Activated T-cell treated with anti-CD3 and anti-CD28 coated beads, Interleukin-2, amount 50 U/mL, for 72 hours (primary cell): Measurements from ENCODE around the gene LIMD2. TPM values are rescaled to one million over a fixed set of nuclear protein-coding genes. Genes with fewer than 3 reads are reported as not detected.
A peak's percentile ranks its signal among the peaks of the same experiment; 100 is the strongest.

Source experiments
- ATAC-seq, 2 donors: fragments of 150-1000 bp; cut with Tn5 transposase; replicated peaks in 1 of 2; 2 replicates each; pipeline ENCODE4 v1.10.0; 2021; ENCODE audit warnings: moderate library complexity in 2 of 2, mild to moderate bottlenecking in 1 of 2
- DNase-seq, 2 donors: peaks; one replicate each; pipeline ENCODE4 v3.0.0; 2021 to 2022; ENCODE audit warnings: mixed read lengths in 1 of 2
- H3K27ac Mint-ChIP-seq: one replicate; pipeline ENCODE4 v1.8.0; 2022; ENCODE audit warnings: mild to moderate bottlenecking, moderate library complexity, mixed read lengths
- H3K27me3 Mint-ChIP-seq: one replicate; pipeline ENCODE4 v1.8.0; 2022; ENCODE audit warnings: low read depth, mixed read lengths
- H3K36me3 Mint-ChIP-seq, 2 donors: one replicate each; pipeline ENCODE4 v1.8.0; 2022; ENCODE audit warnings: mixed read lengths in 2 of 2, mild to moderate bottlenecking in 1 of 2; ENCODE audit not compliant: insufficient read depth in 2 of 2
- H3K4me1 Mint-ChIP-seq: one replicate; pipeline ENCODE4 v1.8.0; 2022; ENCODE audit warnings: low read depth, mixed read lengths
- H3K4me3 Mint-ChIP-seq, 2 donors: one replicate each; pipeline ENCODE4 v1.8.0; 2022; ENCODE audit warnings: mild to moderate bottlenecking in 2 of 2, mixed read lengths in 2 of 2, moderate library complexity in 2 of 2
- H3K9me3 Mint-ChIP-seq, 2 donors: one replicate each; pipeline ENCODE4 v1.8.0; 2022; ENCODE audit warnings: mixed read lengths in 2 of 2
- total RNA-seq, 2 donors: library from RNA; stranded (reverse); gene quantifications; one replicate each; pipeline ENCODE4 v1.2.3, GENCODE V29; 2022

LIMD2 gene
- total RNA-seq, 2 donors from 2014 or later, result 227 to 324 TPM

- DNase-seq (no peak), ATAC-seq (no peak)
- Mint-ChIP-seq H3K4me3 (peak overlapping the region; percentile 22 to 75), H3K36me3 (peaks cover 10 to 15% of the 10 kb centered on the region in 2 donors), H3K27ac (peak overlapping the region; percentile 97), H3K4me1 (peaks cover 81% of the 10 kb centered on the region), H3K27me3 (no peaks in the 10 kb centered on the region), H3K9me3 (no peaks in the 10 kb centered on the region)
Measured at GRCh38 chr17:63706336-63707082, 6.6 kb upstream of the LIMD2 start.

GRCh38 chr17:63705657-63706056 lies 5.7 kb upstream of the LIMD2 start:
- Mint-ChIP-seq H3K27me3 (no peaks in the 10 kb centered on the region), H3K9me3 (no peaks in the 10 kb centered on the region), H3K36me3 (peaks cover 10 to 18% of the 10 kb centered on the region in 2 donors), H3K27ac (peak overlapping the region; percentile 32), H3K4me1 (peaks cover 85% of the 10 kb centered on the region), H3K4me3 (peak overlapping the region in 1 of 2 donors; percentile 22)
- ATAC-seq (no peak), DNase-seq (no peak)

GRCh38 chr17:63704836-63705235 lies 4.9 kb upstream of the LIMD2 start:
- ATAC-seq (no peak), DNase-seq (no peak)
- no peaks in the 10 kb centered on the region for H3K27me3 Mint-ChIP-seq
- H3K4me1 Mint-ChIP-seq, result peaks cover 79% of the 10 kb centered on the region
- H3K4me3 Mint-ChIP-seq, result no peak overlapping the region
- H3K9me3 Mint-ChIP-seq, result no peaks in the 10 kb centered on the region
- no peak overlapping the region for H3K27ac Mint-ChIP-seq
- H3K36me3 Mint-ChIP-seq, result peaks cover 10 to 17% of the 10 kb centered on the region in 2 donors

- peaks cover 73% of the 10 kb centered on the region for H3K4me1 Mint-ChIP-seq
Measured at GRCh38 chr17:63704259-63704576, 4.3 kb upstream of the LIMD2 start.

GRCh38 chr17:63703556-63704258 lies 3.8 kb upstream of the LIMD2 start:
- H3K4me1 Mint-ChIP-seq, result peaks cover 68% of the 10 kb centered on the region
- H3K9me3 Mint-ChIP-seq, result no peaks in the 10 kb centered on the region
- H3K4me3 Mint-ChIP-seq, result peak overlapping the region; percentile 93 to 96

More at GRCh38 chr17:63704259-63704576, 4.3 kb upstream of the LIMD2 start:
- H3K9me3 Mint-ChIP-seq, result no peaks in the 10 kb centered on the region
- DNase-seq (no peak), ATAC-seq (no peak)
- H3K4me3 Mint-ChIP-seq, result peak overlapping the region in 1 of 2 donors; percentile 93
- H3K27me3 Mint-ChIP-seq, result no peaks in the 10 kb centered on the region
- H3K36me3 Mint-ChIP-seq, result peaks cover 9 to 11% of the 10 kb centered on the region in 2 donors
- H3K27ac Mint-ChIP-seq, result no peak overlapping the region

GRCh38 chr17:63703029-63703428 lies 3.1 kb upstream of the LIMD2 start:
- H3K4me1 Mint-ChIP-seq, result peaks cover 63% of the 10 kb centered on the region
- H3K4me3 Mint-ChIP-seq, result peak overlapping the region; percentile 93 to 96
- no peaks in the 10 kb centered on the region for H3K9me3 Mint-ChIP-seq
- peaks cover 3 to 5% of the 10 kb centered on the region in 2 donors for H3K36me3 Mint-ChIP-seq
- no peaks in the 10 kb centered on the region for H3K27me3 Mint-ChIP-seq
- H3K27ac Mint-ChIP-seq, result peak overlapping the region; percentile 43
- DNase-seq (no peak), ATAC-seq (no peak)

More at GRCh38 chr17:63703556-63704258, 3.8 kb upstream of the LIMD2 start:
- Mint-ChIP-seq H3K27ac (peak overlapping the region; percentile 57), H3K27me3 (no peaks in the 10 kb centered on the region), H3K36me3 (peaks cover 5 to 6% of the 10 kb centered on the region in 2 donors)
- ATAC-seq (no peak), DNase-seq (no peak)

GRCh38 chr17:63702721-63703015 lies 2.7 kb upstream of the LIMD2 start:
- ATAC-seq (no peak), DNase-seq (no peak)
- no peaks in the 10 kb centered on the region for H3K9me3 Mint-ChIP-seq
- H3K27me3 Mint-ChIP-seq, result no peaks in the 10 kb centered on the region
- H3K27ac Mint-ChIP-seq, result peak overlapping the region; percentile 43
- H3K4me3 Mint-ChIP-seq, result peak overlapping the region; percentile 93 to 96
- H3K4me1 Mint-ChIP-seq, result peaks cover 63% of the 10 kb centered on the region
- peaks cover 6 to 8% of the 10 kb centered on the region in 2 donors for H3K36me3 Mint-ChIP-seq

GRCh38 chr17:63701868-63702720 lies 2.2 kb upstream of the LIMD2 start:
- Mint-ChIP-seq H3K9me3 (no peaks in the 10 kb centered on the region), H3K27me3 (no peaks in the 10 kb centered on the region), H3K4me3 (peak overlapping the region; percentile 93 to 96), H3K4me1 (peaks cover 66% of the 10 kb centered on the region), H3K36me3 (peaks cover 8% of the 10 kb centered on the region in 2 donors), H3K27ac (peak overlapping the region; percentile 96)
- ATAC-seq (peak; percentile 16 to 22), DNase-seq (peak; percentile 73 to 81)

GRCh38 chr17:63701456-63701820 lies 1.5 kb upstream of the LIMD2 start:
- Mint-ChIP-seq H3K4me3 (peak overlapping the region; percentile 93 to 96), H3K36me3 (peaks cover 8% of the 10 kb centered on the region in 2 donors), H3K9me3 (no peaks in the 10 kb centered on the region), H3K4me1 (peaks cover 66% of the 10 kb centered on the region), H3K27me3 (no peaks in the 10 kb centered on the region), H3K27ac (peak overlapping the region; percentile 96)
- DNase-seq, result no peak
- no peak for ATAC-seq

- Mint-ChIP-seq H3K27ac (peak overlapping the region; percentile 96), H3K36me3 (peaks cover 7 to 8% of the 10 kb centered on the region in 2 donors), H3K27me3 (no peaks in the 10 kb centered on the region), H3K9me3 (no peaks in the 10 kb centered on the region), H3K4me3 (peak overlapping the region; percentile 93 to 96), H3K4me1 (peaks cover 66% of the 10 kb centered on the region)
- ATAC-seq (peak; percentile 12 to 15), DNase-seq (peak; percentile 66 to 70)
Measured at GRCh38 chr17:63700528-63701455, 867 bp upstream of the LIMD2 start.

- Mint-ChIP-seq H3K9me3 (no peaks in the 10 kb centered on the region), H3K27me3 (no peaks in the 10 kb centered on the region), H3K4me1 (peaks cover 73% of the 10 kb centered on the region), H3K4me3 (peak overlapping the region; percentile 89 to 97), H3K36me3 (peaks cover 7 to 8% of the 10 kb centered on the region in 2 donors), H3K27ac (peak overlapping the region; percentile 79)
- DNase-seq (peak; percentile 81 to 86), ATAC-seq (peak; percentile 26)
Measured at GRCh38 chr17:63698886-63699637, 863 bp downstream of the LIMD2 start.
